K562 (cell line): ENCODE data around the gene U2SURP. TPM values are rescaled to one million over a fixed set of nuclear protein-coding genes. Genes with fewer than 3 reads are reported as not detected.

Source experiments
- ATAC-seq: fragments of 200-7000 bp; cut with Tn5 transposase; 3 replicates; pipeline ENCODE4 v1.9.1; 2020; ENCODE audit warnings: moderate library complexity
- BruUV-seq: library from RNA; stranded (reverse); fragments of 400-500 nt; replicated peaks from 2 replicates; lab custom pipeline; 2021; lab: Mats Ljungman, UMichigan
- CTCF ChIA-PET: fragments of 300-600 bp; formaldehyde crosslinking; extraction: SDS; loops from one replicate; lab custom pipeline; 2021; ENCODE audit warnings: low intra/inter-chr PET ratio; lab: Yijun Ruan, JAX
- POLR2A ChIA-PET: fragments of 300-600, 350-650 bp; sonication (Branson Sonifier 250); formaldehyde crosslinking; extraction: SDS; loops from one replicate; lab custom pipeline; 2021; ENCODE audit warnings: antibody characterized with exemption, inconsistent platforms; lab: Yijun Ruan, JAX
- DNase-seq, 4 experiments: peaks; one replicate each; pipeline versions ENCODE4 v3.0.0 to v3.0.0-alpha.2; 2011 to 2018; ENCODE audit warnings: low spot score in 3 of 4, mixed read lengths in 3 of 4; ENCODE audit errors: extremely low read depth in 1 of 4
- FAIRE-seq: peaks from 2 replicates; lab custom pipeline; 2011; peaks lifted over from hg19 to GRCh38; lab: Jason Lieb, UNC
- H2AFZ ChIP-seq: 2 replicates; pipeline ENCODE4 v1.6.0; 2011; ENCODE audit warnings: low read depth, low read length, control low read depth, inconsistent platforms
- H3K27ac ChIP-seq: fragments of 200-600 bp; 3 replicates; pipeline ENCODE4 v1.8.0; 2011; ENCODE audit warnings: low read depth, mild to moderate bottlenecking, control low read depth, inconsistent platforms, low read length, moderate library complexity, mixed read lengths; ENCODE audit errors: extremely low read depth
- H3K27me3 ChIP-seq, 2 experiments: fragments of 300-600 bp in 1 of 2; 2 replicates in 1 of 2; 3 replicates in 1 of 2; pipeline versions ENCODE4 v1.6.0 to v1.8.0; 2011; ENCODE audit warnings: inconsistent platforms in 2 of 2, low read length in 2 of 2, mild to moderate bottlenecking in 1 of 2, mixed read lengths in 1 of 2, moderate library complexity in 1 of 2; ENCODE audit not compliant: control insufficient read depth in 2 of 2, insufficient read depth in 2 of 2
- H3K36me3 ChIP-seq: fragments of 300-600 bp; 3 replicates; pipeline ENCODE4 v1.8.0; 2011; ENCODE audit warnings: mild to moderate bottlenecking, low read length, inconsistent platforms; ENCODE audit not compliant: control insufficient read depth, insufficient read depth
- H3K4me1 ChIP-seq, 2 experiments: fragments of 200-600 bp in 1 of 2; replicated peaks in 1 of 2; 2 replicates in 1 of 2; 3 replicates in 1 of 2; pipeline versions ENCODE4 v1.5.1 to v1.8.0; 2011; ENCODE audit warnings: inconsistent platforms in 2 of 2, low read length in 2 of 2, mild to moderate bottlenecking in 1 of 2, mixed read lengths in 1 of 2, moderate library complexity in 1 of 2; ENCODE audit not compliant: control insufficient read depth in 2 of 2, insufficient read depth in 2 of 2
- H3K4me2 ChIP-seq: 2 replicates; pipeline ENCODE4 v1.6.1; 2011; ENCODE audit warnings: low read length, control low read depth, inconsistent platforms, mixed read lengths; ENCODE audit not compliant: insufficient read depth
- H3K4me3 ChIP-seq: fragments of 200-600 bp; sonication (generic), shearing (Covaris generic); 2 replicates; pipeline ENCODE4 v1.5.1; 2016; ENCODE audit warnings: control low read depth, inconsistent platforms
- H3K79me2 ChIP-seq: fragments of 200-600 bp; 3 replicates; pipeline ENCODE4 v1.8.0; 2011; ENCODE audit warnings: low read length, inconsistent platforms; ENCODE audit not compliant: control insufficient read depth, insufficient read depth
- H3K9ac ChIP-seq, 2 experiments: 2 replicates each; pipeline versions ENCODE4 v1.6.0 to v1.6.1; 2011; ENCODE audit warnings: low read depth in 2 of 2, low read length in 2 of 2, control low read depth in 1 of 2, inconsistent platforms in 1 of 2, mild to moderate bottlenecking in 1 of 2, mixed read lengths in 1 of 2; ENCODE audit not compliant: insufficient read depth in 1 of 2
- H3K9me1 ChIP-seq: one replicate; pipeline ENCODE4 v1.6.0; 2011; ENCODE audit warnings: inconsistent platforms, mild to moderate bottlenecking, low read length, moderate library complexity; ENCODE audit not compliant: control insufficient read depth, insufficient read depth
- H3K9me3 ChIP-seq: replicated peaks from 2 replicates; pipeline ENCODE4 v1.5.1; 2011; ENCODE audit warnings: low read depth, low read length, inconsistent platforms; ENCODE audit not compliant: control insufficient read depth, insufficient read depth
- H4K20me1 ChIP-seq: replicated peaks from 2 replicates; pipeline ENCODE4 v1.6.1; 2011; ENCODE audit warnings: low read length, inconsistent platforms, mixed read lengths; ENCODE audit not compliant: control insufficient read depth, insufficient read depth
- FOSL1 ChIP-seq: fragments of 200-800 bp; sonication (Bioruptor generic); conservative IDR thresholded peaks from 2 replicates; pipeline ENCODE4 v1.6.1; 2016; ENCODE audit warnings: missing genetic modification characterization, missing compliant biosample characterization
- GATAD2A ChIP-seq: fragments of 450-650 bp; IDR thresholded peaks from 2 replicates; pipeline ENCODE4 v1.6.1; 2017
- JUND ChIP-seq, 2 experiments: IDR thresholded peaks; 2 replicates in 1 of 2; 3 replicates in 1 of 2; pipeline ENCODE4 v1.6.1; 2011; ENCODE audit warnings: borderline replicate concordance in 2 of 2, low read depth in 2 of 2, low read length in 2 of 2, improper control_type of control experiment in 1 of 2, missing biosample characterization in 1 of 2, missing genetic modification characterization in 1 of 2, missing genetic modification reagents in 1 of 2
- LEF1 ChIP-seq: fragments of 450-650 bp; IDR thresholded peaks from 2 replicates; pipeline ENCODE4 v1.6.1; 2016; ENCODE audit warnings: mild to moderate bottlenecking
- MNT ChIP-seq, 2 experiments: fragments of 450-650 bp; conservative IDR thresholded peaks; 2 replicates each; pipeline ENCODE4 v1.6.1; 2017; ENCODE audit warnings: mild to moderate bottlenecking in 2 of 2, moderate library complexity in 2 of 2
- NEUROD1 ChIP-seq: fragments of 150-350 bp; IDR thresholded peaks from 2 replicates; pipeline ENCODE4 v1.6.1; 2014; ENCODE audit warnings: borderline replicate concordance, low read length, low read depth; ENCODE audit not compliant: partially characterized antibody
- NFIC ChIP-seq: fragments of 450-650 bp; IDR thresholded peaks from 2 replicates; pipeline ENCODE4 v1.6.1; 2017; ENCODE audit warnings: mild to moderate bottlenecking, inconsistent platforms
- RAD21 ChIP-seq, 2 experiments: fragments of 250-450 bp in 1 of 2; fragments of 450-650 bp in 1 of 2; sonication (Bioruptor Pico) in 1 of 2; formaldehyde crosslinking in 1 of 2; IDR thresholded peaks in 1 of 2; conservative IDR thresholded peaks in 1 of 2; 2 replicates each; pipeline versions ENCODE4 v1.4.0 to v1.8.0; 2020 to 2022; ENCODE audit warnings: mild to moderate bottlenecking in 2 of 2, moderate library complexity in 1 of 2
- RHOXF2B ChIP-seq: fragments of 250-450 bp; sonication (Bioruptor Pico); conservative IDR thresholded peaks from 2 replicates; pipeline ENCODE4 v1.5.1; 2021
- SMARCE1 ChIP-seq: fragments of 450-650 bp; IDR thresholded peaks from 2 replicates; pipeline ENCODE4 v1.7.1; 2016; ENCODE audit warnings: mild to moderate bottlenecking
- SREBF2 ChIP-seq: sonication (generic); formaldehyde crosslinking; IDR thresholded peaks from 2 replicates; pipeline ENCODE4 v1.4.0; 2020; ENCODE audit warnings: mild to moderate bottlenecking, missing genetic modification reagents
- TCF15 ChIP-seq: fragments of 250-450 bp; sonication (Bioruptor Pico); IDR thresholded peaks from 2 replicates; pipeline ENCODE4 v1.8.0; 2022; ENCODE audit warnings: moderate library complexity, mild to moderate bottlenecking, inconsistent platforms
- TEAD4 ChIP-seq, 2 experiments: sonication (generic) in 1 of 2; formaldehyde crosslinking in 1 of 2; IDR thresholded peaks; 2 replicates each; pipeline versions ENCODE4 v1.6.1 to v1.8.0; 2012 to 2022; ENCODE audit warnings: borderline replicate concordance in 1 of 2, inconsistent platforms in 1 of 2, low read length in 1 of 2, mild to moderate bottlenecking in 1 of 2, missing genetic modification reagents in 1 of 2
- ZHX1 ChIP-seq: fragments of 150-350 bp; conservative IDR thresholded peaks from 2 replicates; pipeline ENCODE4 v1.6.1; 2014; ENCODE audit warnings: low read length
- WGBS: fragments of 100-300 bp; shearing (Covaris generic); methylation state at CpG from one replicate; pipeline ENCODE4 v1.1.6; 2016; ENCODE audit warnings: low coverage, mixed read lengths; ENCODE audit not compliant: insufficient coverage; ENCODE audit errors: missing lambda C conversion rate; 5-methylcytosine and 5-hydroxymethylcytosine counted together
- in situ Hi-C: fragments of 300-500 bp; cut with MboI; formaldehyde crosslinking; loops from 4 replicates; pipeline ENCODE4 v1.15.0; 2018; ENCODE audit warnings: inconsistent platforms, mixed read lengths
- intact Hi-C: fragments of 100-400 bp; cut with micrococcal nuclease; formaldehyde crosslinking; loops from 2 replicates; pipeline ENCODE4 v1.14.2; 2022
- polyA plus RNA-seq, 8 experiments: library from polyadenylated mRNA; depleted of rRNA in 4 of 8; stranded (reverse) in 5 of 8; unstranded in 3 of 8; fragments of >200 nt; fragmentation: Nextera tagmentation in 2 of 8; fragmentation: Illumina TruSeq in 1 of 8; extraction: Ambion mirVana in 2 of 8; extraction: Trizol in 1 of 8; gene quantifications; 2 replicates each; pipeline versions ENCODE4 v1.2.1 to v1.2.3, GENCODE V29; 2011 to 2014; ENCODE audit warnings: inconsistent platforms in 1 of 8, missing spikeins in 1 of 8
- total RNA-seq, 7 experiments: library from RNA; depleted of rRNA in 6 of 7; stranded (reverse); fragments of >200 nt in 6 of 7; fragmentation: Illumina TruSeq in 2 of 7; extraction: Trizol in 2 of 7; gene quantifications; 2 replicates each; pipeline versions ENCODE4 v1.2.1 to v1.2.3, GENCODE V29; 2011 to 2021; ENCODE audit warnings: low replicate concordance in 1 of 7

The U2SURP gene
- total and polyA plus RNA-seq, 9 of the 15 experiments (the other 6 are each of a cell fraction or from before 2014, with no cell fraction given): 128 to 322 (median 191) TPM

GRCh38 chr3:142981108-142981507 lies 20.3 kb upstream of the U2SURP start (continued):
- TF ChIP-seq ZHX1: no peak
- peak; percentile 10 to 23; a peak in 2 of 4 replicates for TF ChIP-seq RAD21 (CRISPR knock-in tag; conservative IDR thresholded peaks at IDR 0.05 in 1 of 2, IDR thresholded peaks at IDR 0.05 in 1 of 2)
- TF ChIP-seq SREBF2 (CRISPR knock-in tag): no peak
- TF ChIP-seq FOSL1 (tag): 0 out of 2 replicates have a peak, but pooled peaks have one; percentile 14
- TF ChIP-seq JUND (IDR thresholded peaks at IDR 0.05; ENCODE audit: borderline replicate concordance, low read depth, low read length): no peak
- TF ChIP-seq JUND (tag; IDR thresholded peaks at IDR 0.05; ENCODE audit: borderline replicate concordance, low read depth, low read length): 0 out of 3 replicates have a peak, but pooled peaks have one; percentile 38

DNA sequence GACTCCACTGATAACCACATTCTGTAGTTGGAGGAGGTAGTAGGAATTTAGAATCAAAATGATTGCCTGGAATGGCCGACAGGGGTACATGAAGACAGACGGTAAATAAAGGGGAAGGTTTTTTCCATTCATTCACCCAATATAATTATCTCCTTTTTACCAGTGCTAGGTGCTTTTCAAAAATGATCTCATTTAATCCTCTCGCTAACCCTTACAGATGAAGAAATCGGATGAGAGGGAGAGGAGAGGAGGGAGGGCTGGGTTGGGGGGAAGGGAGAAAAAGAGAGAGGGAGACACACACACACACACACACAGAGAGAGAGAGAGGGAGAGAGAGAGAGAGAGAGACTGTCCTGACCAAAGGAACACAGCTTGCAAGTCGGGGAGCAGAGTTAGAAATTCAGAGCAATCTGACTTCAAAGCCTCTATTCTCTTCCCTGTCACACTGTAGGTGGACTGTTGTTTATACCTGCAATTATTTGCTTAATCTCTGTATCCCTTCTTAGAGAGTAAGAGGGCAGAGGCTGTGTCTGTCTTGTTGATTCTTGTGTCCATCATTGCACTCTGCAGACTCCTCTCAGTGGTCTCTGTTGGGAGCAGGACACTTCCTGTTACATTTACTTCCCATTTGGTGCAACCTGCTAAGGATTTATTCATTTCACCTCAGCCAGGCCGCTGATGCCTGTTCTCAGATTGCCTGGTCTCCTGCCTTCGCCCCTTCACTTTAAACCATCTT lies 19.2 kb upstream of the U2SURP start:
- peak; percentile 37 for FAIRE-seq
- no peaks in the 10 kb centered on the region for H3K9me3 ChIP-seq
- no TSS peak for BruUV-seq
- H3K36me3 ChIP-seq: no peaks in the 10 kb centered on the region
- no peaks in the 10 kb centered on the region for H3K27me3 ChIP-seq
- intact Hi-C loops: no loop called here
- no peaks in the 10 kb centered on the region for H3K9me1 ChIP-seq
- no peak overlapping the region for H3K9ac ChIP-seq
- H4K20me1 ChIP-seq: no peaks in the 10 kb centered on the region
- POLR2A ChIA-PET: interaction anchor here (0.8 to 1.6 kb wide), 3 partner anchors 9 to 19 kb away, joined by 3 to 12 read pairs (median 4); partner anchors contain the start of gene U2SURP
- in situ Hi-C loops: loop anchor here (5.0 kb wide), 1 partner anchor 50 kb away; no protein-coding TSS in a partner anchor
- CTCF ChIA-PET: no interaction called here
- 29% methylated on average over 7 of the region's 7 CpGs for WGBS
- no peaks in the 10 kb centered on the region for H3K79me2 ChIP-seq
- H3K4me3 ChIP-seq: no peak overlapping the region
- no peak overlapping the region for H3K27ac ChIP-seq
- ATAC-seq: peak; percentile 54
- H3K4me1 ChIP-seq: peaks cover 0 to 33% of the 10 kb centered on the region in 2 experiments; a peak in 3 of 5 replicates
- peak in 1 of 4 experiments; percentile 22 for DNase-seq
- peak overlapping the region; percentile 89 for H2AFZ ChIP-seq
- peak overlapping the region; percentile 22 for H3K4me2 ChIP-seq
- TF ChIP-seq TEAD4 (IDR thresholded peaks at IDR 0.05; ENCODE audit: low read length): 0 out of 2 replicates have a peak, but pooled peaks have one; percentile 9
- no peak for TF ChIP-seq TEAD4 (CRISPR knock-in tag; IDR thresholded peaks at IDR 0.05; ENCODE audit: borderline replicate concordance)
- TF ChIP-seq NEUROD1: peak; percentile 47
- TF ChIP-seq GATAD2A: peak; percentile 78
- TF ChIP-seq NFIC: 0 out of 2 replicates have a peak, but pooled peaks have one; percentile 11
- TF ChIP-seq RHOXF2B: no peak
- 0 out of 2 replicates have a peak, but pooled peaks have one; percentile 24 for TF ChIP-seq SMARCE1
- TF ChIP-seq MNT (conservative IDR thresholded peaks at IDR 0.05): peak in 1 of 2 experiments; percentile 29; a peak in 1 of 4 replicates
- no peak for TF ChIP-seq TCF15 (CRISPR knock-in tag)
- TF ChIP-seq LEF1: peak; percentile 55; the same call in 1 of the 2 replicates
